HG02943 (cell line): ENCODE measurements around the gene IGDCC3.

Experiments used
- ATAC-seq: cut with Tn5 transposase; IDR thresholded peaks from one replicate; pipeline ENCODE4 v1.9.1; 2021; ENCODE audit warnings: mild to moderate bottlenecking, low read depth, moderate library complexity; ENCODE audit not compliant: unreplicated experiment

Gene IGDCC3

GRCh38 chr15:65377976-65378366 is at the start of gene IGDCC3:
Gene IGDCC3, minus strand, starts transcription at chr15:65378002. Its CDS starts 214 bp downstream, at chr15:65377788.
- ATAC-seq: no peak

- no peak for ATAC-seq
Observed at GRCh38 chr15:65426216-65426853, 48.5 kb upstream of the IGDCC3 start.

GRCh38 chr15:65424683-65425082 is 46.9 kb upstream of the IGDCC3 start:
- no peak for ATAC-seq

- no peak for ATAC-seq
Observed at GRCh38 chr15:65423976-65424679, 46.3 kb upstream of the IGDCC3 start.

- no peak for ATAC-seq
Observed at GRCh38 chr15:65423150-65423975, 45.6 kb upstream of the IGDCC3 start.

GRCh38 chr15:65421360-65422215 is 43.8 kb upstream of the IGDCC3 start:
- ATAC-seq: no peak

GRCh38 chr15:65420975-65421359 is 43.2 kb upstream of the IGDCC3 start:
- no peak for ATAC-seq

GRCh38 chr15:65418596-65418995 is 40.8 kb upstream of the IGDCC3 start:
- ATAC-seq: no peak

GRCh38 chr15:65416845-65417416 is 39.1 kb upstream of the IGDCC3 start:
- ATAC-seq: no peak

GRCh38 chr15:65414841-65415621 is 37.2 kb upstream of the IGDCC3 start:
- no peak for ATAC-seq

GRCh38 chr15:65413760-65414144 is 36.0 kb upstream of the IGDCC3 start:
- no peak for ATAC-seq

GRCh38 chr15:65413051-65413759 is 35.4 kb upstream of the IGDCC3 start:
- no peak for ATAC-seq

- no peak for ATAC-seq
Observed at GRCh38 chr15:65412556-65412955, 34.8 kb upstream of the IGDCC3 start.

- ATAC-seq: no peak
Observed at GRCh38 chr15:65411465-65412071, 33.8 kb upstream of the IGDCC3 start.

GRCh38 chr15:65410972-65411371 is 33.2 kb upstream of the IGDCC3 start:
- ATAC-seq: no peak

- no peak for ATAC-seq
Observed at GRCh38 chr15:65410036-65410435, 32.2 kb upstream of the IGDCC3 start.

- no peak for ATAC-seq
Observed at GRCh38 chr15:65409036-65409631, 31.3 kb upstream of the IGDCC3 start.
